T-helper 2 cell (primary cell): ENCODE measurements around the gene SCAI.
"Not testable (repeated sequence)": the region's sequence is repeated elsewhere in the genome, so short reads cannot be mapped to it uniquely, and the experiment has no call there.

ENCODE experiments used
- DNase-seq, 5 experiments: peaks; one replicate each; pipeline versions ENCODE4 v3.0.0 to v3.0.0-alpha.2; 2012 to 2022

SCAI gene

GRCh38 chr9:125147401-125147951, 4.1 kb upstream of the SCAI start:
- DNase-seq: no peak

GRCh38 chr9:125146247-125146646, 2.9 kb upstream of the SCAI start:
- peak in 1 of 5 experiments; percentile 42 for DNase-seq

- DNase-seq: no peak
Observed at GRCh38 chr9:125145425-125145824, 2.1 kb upstream of the SCAI start.

- peak in 2 of 5 experiments; percentile 18 to 39 for DNase-seq
Observed at GRCh38 chr9:125142560-125143376, 560 bp downstream of the SCAI start.

- DNase-seq: no peak
Observed at GRCh38 chr9:125141751-125142150, 1.6 kb downstream of the SCAI start.

- no peak for DNase-seq
Observed at GRCh38 chr9:125141251-125141650, 2.1 kb downstream of the SCAI start.

GRCh38 chr9:125140576-125140975, 2.8 kb downstream of the SCAI start:
- DNase-seq: no peak

- no peak for DNase-seq
Observed at GRCh38 chr9:125137200-125137599, 6.1 kb downstream of the SCAI start.

- DNase-seq: no peak
Observed at GRCh38 chr9:125134976-125135375, 8.4 kb downstream of the SCAI start.

GRCh38 chr9:125133403-125134329, 9.7 kb downstream of the SCAI start:
- DNase-seq: peak in 1 of 5 experiments; percentile 78

- no peak for DNase-seq
Observed at GRCh38 chr9:125131778-125132177, 11.6 kb downstream of the SCAI start.

GRCh38 chr9:125126019-125126746, 17.1 kb downstream of the SCAI start:
- DNase-seq: peak; percentile 39 to 99 (median 67)

- no peak for DNase-seq
Observed at GRCh38 chr9:125125523-125125922, 17.8 kb downstream of the SCAI start.

- peak in 1 of 5 experiments; percentile 45 for DNase-seq
Observed at GRCh38 chr9:125121146-125121545, 22.2 kb downstream of the SCAI start.

GRCh38 chr9:125119643-125120286, 23.6 kb downstream of the SCAI start:
- DNase-seq: peak in 1 of 5 experiments; percentile 30

GRCh38 chr9:125118696-125119095, 24.6 kb downstream of the SCAI start:
- not testable (repeated sequence) for DNase-seq

GRCh38 chr9:125114503-125114902, 28.8 kb downstream of the SCAI start:
- DNase-seq: not testable (repeated sequence)

- no peak for DNase-seq
Observed at GRCh38 chr9:125110464-125110863, 32.9 kb downstream of the SCAI start.

- DNase-seq: not testable (repeated sequence)
Observed at GRCh38 chr9:125108541-125108940, 34.8 kb downstream of the SCAI start.

GRCh38 chr9:125106285-125106893, 36.9 kb downstream of the SCAI start:
- no peak for DNase-seq

- no peak for DNase-seq
Observed at GRCh38 chr9:125103770-125104460, 39.4 kb downstream of the SCAI start.
